ENCODE measurements around the gene RASAL2.

DNA sequence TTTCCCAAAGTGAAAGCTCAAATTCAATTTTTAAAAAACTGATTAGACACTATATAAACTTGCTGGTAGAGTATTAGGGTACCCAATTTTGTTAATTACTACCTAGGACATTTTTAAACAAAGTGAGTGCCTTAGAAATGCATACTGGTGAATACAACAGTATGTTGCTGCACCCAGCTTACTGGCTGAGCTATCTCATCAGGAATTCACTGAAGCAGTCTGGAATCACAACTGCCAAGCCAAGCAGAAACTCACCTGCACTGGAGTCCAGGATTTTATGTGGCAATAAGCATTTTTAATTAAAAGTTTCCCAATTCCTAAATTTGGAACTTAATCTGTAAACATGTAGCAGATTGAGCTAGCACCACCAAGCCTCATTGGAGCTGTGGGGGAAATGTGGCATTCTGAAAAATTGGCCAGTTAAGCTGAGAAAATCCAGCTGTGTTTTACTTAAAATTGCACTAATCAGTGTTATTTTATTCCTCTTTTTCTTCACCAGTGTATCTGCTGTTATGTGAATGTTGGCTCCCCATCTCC is 341.1 kb downstream of the RASAL2 start:
- TF ChIP-seq CTCF (conservative IDR thresholded peaks at IDR 0.05; ENCODE audit: low read depth, low read length) (no peak), POLR2A (IDR thresholded peaks at IDR 0.05; ENCODE audit: low read depth, low read length) (no peak), SMC3 (IDR thresholded peaks at IDR 0.05; ENCODE audit: low read depth, low read length) (no peak), NFE2L2 (IDR thresholded peaks at IDR 0.05; ENCODE audit: low read depth, low read length) (no peak), MAFK (IDR thresholded peaks at IDR 0.05; ENCODE audit: low read depth, low read length) (no peak)
